HG02852 (cell line): ENCODE data around the gene CCDC69.
A peak's percentile ranks its signal among the peaks of the same experiment; 100 is the strongest.

Experiments used
- ATAC-seq: cut with Tn5 transposase; IDR thresholded peaks from one replicate; pipeline ENCODE4 v1.9.1; 2021; ENCODE audit warnings: mild to moderate bottlenecking, moderate library complexity; ENCODE audit not compliant: unreplicated experiment

Gene CCDC69

GRCh38 chr5:151146061-151146460 lies 77.8 kb downstream of the CCDC69 start:
- no peak for ATAC-seq

- ATAC-seq, result no peak
Observed at GRCh38 chr5:151144922-151145321, 79.0 kb downstream of the CCDC69 start.

- no peak for ATAC-seq
Observed at GRCh38 chr5:151144275-151144674, 79.6 kb downstream of the CCDC69 start.

GRCh38 chr5:151143645-151144044 lies 80.2 kb downstream of the CCDC69 start:
- no peak for ATAC-seq

- no peak for ATAC-seq
Observed at GRCh38 chr5:151142933-151143332, 81.0 kb downstream of the CCDC69 start.

- ATAC-seq, result peak; percentile 88
Observed at GRCh38 chr5:151141535-151141934, 82.4 kb downstream of the CCDC69 start.

- no peak for ATAC-seq
Observed at GRCh38 chr5:151140686-151141459, 83.0 kb downstream of the CCDC69 start.

- no peak for ATAC-seq
Observed at GRCh38 chr5:151139646-151140045, 84.2 kb downstream of the CCDC69 start.

GRCh38 chr5:151139015-151139414 lies 84.9 kb downstream of the CCDC69 start:
- ATAC-seq, result no peak

GRCh38 chr5:151138114-151138513 lies 85.8 kb downstream of the CCDC69 start:
- ATAC-seq, result no peak

GRCh38 chr5:151137067-151137825 lies 86.6 kb downstream of the CCDC69 start:
- no peak for ATAC-seq

- peak; percentile 82 for ATAC-seq
Observed at GRCh38 chr5:151134228-151134627, 89.7 kb downstream of the CCDC69 start.

- no peak for ATAC-seq
Observed at GRCh38 chr5:151132963-151133362, 90.9 kb downstream of the CCDC69 start.
